ENCODE data around the gene CALY. TPM values are rescaled to one million over a fixed set of nuclear protein-coding genes. Genes with fewer than 3 reads are reported as not detected.

The CALY gene
- polyA plus RNA-seq, 2 of the 4 experiments (the other 2 are of a cell fraction), result 0.30 to 0.63 TPM

- WGBS (ENCODE audit: missing lambda C conversion rate), result 88% methylated on average over 10 of the region's 10 CpGs
- no peak for FAIRE-seq
- DNase-seq (ENCODE audit: low read depth in 1 of 2, low spot score in 1 of 2), result no peak
- no peak overlapping the region for H3K4me2 ChIP-seq
- POLR2A ChIA-PET, result no interaction called here
- H3K4me1 ChIP-seq, result peaks cover 9% of the 10 kb centered on the region; the same call in 2 of the 3 replicates
- TF ChIP-seq RFX5 (IDR thresholded peaks at IDR 0.05), result no peak
- TF ChIP-seq MYC (IDR thresholded peaks at IDR 0.05; ENCODE audit: borderline replicate concordance, low read length), result no peak
- TF ChIP-seq NPAS2 (CRISPR knock-in tag; IDR thresholded peaks at IDR 0.05; ENCODE audit: borderline replicate concordance), result no peak
- no peak for TF ChIP-seq EHMT2 (IDR thresholded peaks at IDR 0.05; ENCODE audit: low read depth)
- no peak for TF ChIP-seq FOSL2 (IDR thresholded peaks at IDR 0.05)
- TF ChIP-seq FOSL2 (CRISPR knock-in tag; IDR thresholded peaks at IDR 0.05), result no peak
- TF ChIP-seq CEBPB (IDR thresholded peaks at IDR 0.05), result no peak
- no peak for TF ChIP-seq HEYL (CRISPR knock-in tag; IDR thresholded peaks at IDR 0.05)
- TF ChIP-seq RCOR1 (IDR thresholded peaks at IDR 0.05; ENCODE audit: low read depth, low read length), result no peak
- TF ChIP-seq CTCF (IDR thresholded peaks at IDR 0.05), result no peak
- no peak for TF ChIP-seq HMGXB4 (CRISPR knock-in tag; IDR thresholded peaks at IDR 0.05; ENCODE audit: borderline replicate concordance)
- TF ChIP-seq PHF8 (IDR thresholded peaks at IDR 0.05; ENCODE audit: borderline replicate concordance, low read depth), result no peak
- no peak for TF ChIP-seq ESRRA (IDR thresholded peaks at IDR 0.05; ENCODE audit: borderline replicate concordance, low read length)
- TF ChIP-seq FOXS1 (CRISPR knock-in tag; IDR thresholded peaks at IDR 0.05), result no peak
- TF ChIP-seq MAFK (IDR thresholded peaks at IDR 0.05; ENCODE audit: partially characterized antibody), result no peak
- CTCF ChIA-PET, result interaction anchor here (3.6 kb wide), 1 partner anchor 10 kb away, joined by 18 read pairs; no protein-coding TSS in a partner anchor
- H3K27ac ChIP-seq, result no peak overlapping the region
- no peak for ATAC-seq
- H3K4me3 ChIP-seq, result no peak overlapping the region
- no peaks in the 10 kb centered on the region for H3K9me3 ChIP-seq
Measured at GRCh38 chr10:133297504-133297903, 39.2 kb downstream of the CALY start.

DNA sequence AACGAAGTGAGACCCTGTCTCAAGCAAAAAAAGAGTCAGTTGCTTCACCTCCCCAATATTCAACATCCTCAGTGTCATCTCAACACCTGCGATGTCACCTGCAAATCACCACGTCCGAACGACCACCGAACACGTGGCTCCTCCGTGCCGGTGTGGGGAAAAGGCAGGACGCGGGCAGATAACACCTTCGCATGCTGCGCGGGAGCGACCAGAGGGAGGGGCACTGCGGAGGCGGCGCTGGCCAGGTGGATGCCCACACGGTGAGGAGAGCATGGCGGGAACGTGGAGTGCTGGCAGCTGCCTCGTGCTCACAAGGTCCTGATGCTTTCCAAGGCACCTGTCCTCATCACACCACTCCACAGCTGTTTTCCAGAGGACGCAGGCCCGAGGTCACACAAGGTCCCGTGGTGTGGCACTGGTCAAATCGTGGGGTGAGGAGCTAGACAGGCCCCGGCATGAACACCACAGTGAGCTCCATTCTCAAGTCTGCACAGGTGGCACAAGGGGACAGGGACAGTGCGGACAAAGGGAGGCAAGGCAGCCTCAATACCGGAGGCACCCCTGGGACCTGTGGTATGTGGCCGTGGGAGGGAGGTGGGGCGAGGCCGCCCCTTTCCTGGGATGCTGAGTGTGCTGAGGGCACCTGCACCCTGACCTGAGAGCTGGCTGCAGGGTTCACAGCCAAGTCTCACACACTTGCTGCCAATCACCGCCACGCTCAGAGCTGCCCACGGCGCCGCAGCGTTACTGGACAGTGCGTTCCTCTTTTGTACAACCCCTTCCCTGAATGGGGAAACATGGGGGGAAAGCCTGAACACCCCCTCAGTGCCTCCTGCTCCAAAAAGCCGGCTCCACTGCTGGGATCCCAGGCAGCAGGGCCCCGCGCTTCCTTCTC is 41.0 kb downstream of the CALY start:
- Histone ChIP-seq H3K4me1 (peaks cover 9% of the 10 kb centered on the region; the same call in 2 of the 3 replicates), H3K4me2 (no peak overlapping the region), H3K27ac (no peak overlapping the region), H3K9me3 (no peaks in the 10 kb centered on the region), H3K4me3 (no peak overlapping the region)
- no peak for FAIRE-seq
- ATAC-seq, result no peak
- DNase-seq (ENCODE audit: low read depth in 1 of 2, low spot score in 1 of 2), result no peak
- ChIA-PET POLR2A (no interaction called here), CTCF (interaction anchor here (1.2 to 4.3 kb wide), 5 partner anchors 8 to 34 kb away, joined by 3 to 18 read pairs (median 5); no protein-coding TSS in a partner anchor)
- 94% methylated on average over 42 of the region's 42 CpGs for WGBS (ENCODE audit: missing lambda C conversion rate)
- no peak for TF ChIP-seq RNF2 (IDR thresholded peaks at IDR 0.05; ENCODE audit: borderline replicate concordance, low read depth)
- TF ChIP-seq GATA3 (IDR thresholded peaks at IDR 0.05; ENCODE audit: borderline replicate concordance), result no peak
- TF ChIP-seq, protein P1, sequence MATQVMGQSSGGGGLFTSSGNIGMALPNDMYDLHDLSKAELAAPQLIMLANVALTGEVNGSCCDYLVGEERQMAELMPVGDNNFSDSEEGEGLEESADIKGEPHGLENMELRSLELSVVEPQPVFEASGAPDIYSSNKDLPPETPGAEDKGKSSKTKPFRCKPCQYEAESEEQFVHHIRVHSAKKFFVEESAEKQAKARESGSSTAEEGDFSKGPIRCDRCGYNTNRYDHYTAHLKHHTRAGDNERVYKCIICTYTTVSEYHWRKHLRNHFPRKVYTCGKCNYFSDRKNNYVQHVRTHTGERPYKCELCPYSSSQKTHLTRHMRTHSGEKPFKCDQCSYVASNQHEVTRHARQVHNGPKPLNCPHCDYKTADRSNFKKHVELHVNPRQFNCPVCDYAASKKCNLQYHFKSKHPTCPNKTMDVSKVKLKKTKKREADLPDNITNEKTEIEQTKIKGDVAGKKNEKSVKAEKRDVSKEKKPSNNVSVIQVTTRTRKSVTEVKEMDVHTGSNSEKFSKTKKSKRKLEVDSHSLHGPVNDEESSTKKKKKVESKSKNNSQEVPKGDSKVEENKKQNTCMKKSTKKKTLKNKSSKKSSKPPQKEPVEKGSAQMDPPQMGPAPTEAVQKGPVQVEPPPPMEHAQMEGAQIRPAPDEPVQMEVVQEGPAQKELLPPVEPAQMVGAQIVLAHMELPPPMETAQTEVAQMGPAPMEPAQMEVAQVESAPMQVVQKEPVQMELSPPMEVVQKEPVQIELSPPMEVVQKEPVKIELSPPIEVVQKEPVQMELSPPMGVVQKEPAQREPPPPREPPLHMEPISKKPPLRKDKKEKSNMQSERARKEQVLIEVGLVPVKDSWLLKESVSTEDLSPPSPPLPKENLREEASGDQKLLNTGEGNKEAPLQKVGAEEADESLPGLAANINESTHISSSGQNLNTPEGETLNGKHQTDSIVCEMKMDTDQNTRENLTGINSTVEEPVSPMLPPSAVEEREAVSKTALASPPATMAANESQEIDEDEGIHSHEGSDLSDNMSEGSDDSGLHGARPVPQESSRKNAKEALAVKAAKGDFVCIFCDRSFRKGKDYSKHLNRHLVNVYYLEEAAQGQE (IDR thresholded peaks at IDR 0.05), result no peak
- TF ChIP-seq, protein P2, sequence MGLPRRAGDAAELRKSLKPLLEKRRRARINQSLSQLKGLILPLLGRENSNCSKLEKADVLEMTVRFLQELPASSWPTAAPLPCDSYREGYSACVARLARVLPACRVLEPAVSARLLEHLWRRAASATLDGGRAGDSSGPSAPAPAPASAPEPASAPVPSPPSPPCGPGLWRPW (IDR thresholded peaks at IDR 0.05), result no peak
- TF ChIP-seq, protein P3, sequence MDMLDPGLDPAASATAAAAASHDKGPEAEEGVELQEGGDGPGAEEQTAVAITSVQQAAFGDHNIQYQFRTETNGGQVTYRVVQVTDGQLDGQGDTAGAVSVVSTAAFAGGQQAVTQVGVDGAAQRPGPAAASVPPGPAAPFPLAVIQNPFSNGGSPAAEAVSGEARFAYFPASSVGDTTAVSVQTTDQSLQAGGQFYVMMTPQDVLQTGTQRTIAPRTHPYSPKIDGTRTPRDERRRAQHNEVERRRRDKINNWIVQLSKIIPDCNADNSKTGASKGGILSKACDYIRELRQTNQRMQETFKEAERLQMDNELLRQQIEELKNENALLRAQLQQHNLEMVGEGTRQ (IDR thresholded peaks at IDR 0.05), result no peak
- TF ChIP-seq NR3C1 (IDR thresholded peaks at IDR 0.05), result no peak
- TF ChIP-seq BHLHE40 (IDR thresholded peaks at IDR 0.05; ENCODE audit: low read depth, low read length), result no peak
- no peak for TF ChIP-seq TFCP2L1 (CRISPR knock-in tag; IDR thresholded peaks at IDR 0.05)
- TF ChIP-seq ESRRA (IDR thresholded peaks at IDR 0.05; ENCODE audit: borderline replicate concordance, low read length), result no peak
- TF ChIP-seq SMC3 (IDR thresholded peaks at IDR 0.05), result no peak
- no peak for TF ChIP-seq CTCF (IDR thresholded peaks at IDR 0.05)
- no peak for TF ChIP-seq EHMT2 (IDR thresholded peaks at IDR 0.05; ENCODE audit: low read depth)
- no peak for TF ChIP-seq POLR2AphosphoS2 (conservative IDR thresholded peaks at IDR 0.05; ENCODE audit: low read length)
